NCI-H2196 (cell line): ENCODE results near the gene TMEM119.
"Not testable (repeated sequence)": the region's sequence is repeated elsewhere in the genome, so short reads cannot be mapped to it uniquely, and the experiment has no call there.

ENCODE experiments used
- DNase-seq: peaks from one replicate; lab custom pipeline; 2025; ENCODE audit not compliant: unreplicated experiment; lab: John Stamatoyannopoulos, UW

Gene TMEM119

GRCh38 chr12:108585864-108586263 is 12.0 kb downstream of the TMEM119 start:
- DNase-seq = no peak

- no peak for DNase-seq
Measured at GRCh38 chr12:108584456-108585065, 13.3 kb downstream of the TMEM119 start.

- no peak for DNase-seq
Measured at GRCh38 chr12:108583991-108584390, 13.9 kb downstream of the TMEM119 start.

GRCh38 chr12:108582978-108583770 is 14.7 kb downstream of the TMEM119 start:
- no peak for DNase-seq

GRCh38 chr12:108582509-108582908 is 15.4 kb downstream of the TMEM119 start:
- no peak for DNase-seq

- DNase-seq = no peak
Measured at GRCh38 chr12:108581311-108582227, 16.3 kb downstream of the TMEM119 start.

GRCh38 chr12:108580531-108580930 is 17.4 kb downstream of the TMEM119 start:
- no peak for DNase-seq

- no peak for DNase-seq
Measured at GRCh38 chr12:108578813-108579212, 19.1 kb downstream of the TMEM119 start.

- no peak for DNase-seq
Measured at GRCh38 chr12:108578264-108578663, 19.6 kb downstream of the TMEM119 start.

GRCh38 chr12:108577458-108577857 is 20.4 kb downstream of the TMEM119 start:
- no peak for DNase-seq

- no peak for DNase-seq
Measured at GRCh38 chr12:108576660-108577234, 21.1 kb downstream of the TMEM119 start.

GRCh38 chr12:108575199-108575912 is 22.5 kb downstream of the TMEM119 start:
- no peak for DNase-seq

GRCh38 chr12:108574276-108574675 is 23.6 kb downstream of the TMEM119 start:
- DNase-seq = not testable (repeated sequence)

GRCh38 chr12:108573317-108573716 is 24.6 kb downstream of the TMEM119 start:
- no peak for DNase-seq

GRCh38 chr12:108572166-108572790 is 25.6 kb downstream of the TMEM119 start:
- DNase-seq = no peak

- DNase-seq = no peak
Measured at GRCh38 chr12:108571609-108572165, 26.2 kb downstream of the TMEM119 start.

- peak; percentile 20 for DNase-seq
Measured at GRCh38 chr12:108570743-108571608, 26.9 kb downstream of the TMEM119 start.

GRCh38 chr12:108568338-108569154 is 29.3 kb downstream of the TMEM119 start:
- DNase-seq = peak; percentile 61
